ENCODE results near the gene KLHL29. TPM values are rescaled to one million over a fixed set of nuclear protein-coding genes. Genes with fewer than 3 reads are reported as not detected.

Gene KLHL29
- total RNA-seq, 1 donor from 2014 or later, result 12.9 TPM

GRCh38 chr2:23505218-23505983 lies 120.4 kb downstream of the KLHL29 start:
- Histone ChIP-seq H3K4me3 (no peak overlapping the region), H3K4me1 (peaks cover 27% of the 10 kb centered on the region), H3K27ac (no peak overlapping the region), H3K9me3 (no peaks in the 10 kb centered on the region), H3K27me3 (ENCODE audit: low read depth) (no peaks in the 10 kb centered on the region), H3K36me3 (no peaks in the 10 kb centered on the region)
- DNase-seq, result peak; percentile 36
- TF ChIP-seq CTCF (IDR thresholded peaks at IDR 0.05), result no peak
- intact Hi-C loops (cut with DNase I), result no loop called here
- no peak for ATAC-seq

- H3K4me3 ChIP-seq, result no peak overlapping the region
- no peak overlapping the region for H3K27ac ChIP-seq
- H3K36me3 ChIP-seq, result no peaks in the 10 kb centered on the region
- DNase-seq (peak; percentile 21), ATAC-seq (peak; percentile 30 to 33)
- H3K27me3 ChIP-seq (ENCODE audit: low read depth), result no peaks in the 10 kb centered on the region
- TF ChIP-seq CTCF (IDR thresholded peaks at IDR 0.05), result no peak
- intact Hi-C loops (cut with DNase I), result no loop called here
- H3K4me1 ChIP-seq, result peaks cover 27% of the 10 kb centered on the region
- no peaks in the 10 kb centered on the region for H3K9me3 ChIP-seq
Measured at GRCh38 chr2:23505984-23506380, 121.0 kb downstream of the KLHL29 start.

- H3K9me3 ChIP-seq, result no peaks in the 10 kb centered on the region
- DNase-seq (peak; percentile 52), ATAC-seq (peak; percentile 55 to 65)
- H3K4me3 ChIP-seq, result no peak overlapping the region
- peaks cover 27% of the 10 kb centered on the region for H3K4me1 ChIP-seq
- no peak overlapping the region for H3K27ac ChIP-seq
- H3K36me3 ChIP-seq, result no peaks in the 10 kb centered on the region
- no peak for TF ChIP-seq CTCF (IDR thresholded peaks at IDR 0.05)
- intact Hi-C loops (cut with DNase I), result no loop called here
- no peaks in the 10 kb centered on the region for H3K27me3 ChIP-seq (ENCODE audit: low read depth)
Measured at GRCh38 chr2:23506531-23507266, 121.7 kb downstream of the KLHL29 start.

GRCh38 chr2:23507267-23508065 lies 122.5 kb downstream of the KLHL29 start:
- Histone ChIP-seq H3K9me3 (no peaks in the 10 kb centered on the region), H3K4me3 (no peak overlapping the region), H3K36me3 (no peaks in the 10 kb centered on the region), H3K4me1 (peaks cover 27% of the 10 kb centered on the region), H3K27ac (no peak overlapping the region), H3K27me3 (ENCODE audit: low read depth) (no peaks in the 10 kb centered on the region)
- TF ChIP-seq CTCF (IDR thresholded peaks at IDR 0.05), result no peak
- intact Hi-C loops (cut with DNase I), result no loop called here
- ATAC-seq (no peak), DNase-seq (peak; percentile 30)

GRCh38 chr2:23508066-23508390 lies 123.0 kb downstream of the KLHL29 start:
- no peak overlapping the region for H3K4me3 ChIP-seq

More at GRCh38 chr2:23508066-23508390, 123.0 kb downstream of the KLHL29 start:
- Histone ChIP-seq H3K36me3 (no peaks in the 10 kb centered on the region), H3K4me1 (peaks cover 27% of the 10 kb centered on the region), H3K9me3 (no peaks in the 10 kb centered on the region), H3K27me3 (ENCODE audit: low read depth) (no peaks in the 10 kb centered on the region), H3K27ac (no peak overlapping the region)
- DNase-seq (peak; percentile 26), ATAC-seq (no peak)
- TF ChIP-seq CTCF (IDR thresholded peaks at IDR 0.05), result no peak
- intact Hi-C loops (cut with DNase I), result no loop called here
